Panc1 (cell line): ENCODE results near the gene CRKL. TPM values are rescaled to one million over a fixed set of nuclear protein-coding genes. Genes with fewer than 3 reads are reported as not detected.

Source experiments
- ATAC-seq: fragments of 200-7000 bp; cut with Tn5 transposase; 2 replicates; pipeline ENCODE4 v1.9.1; 2020; ENCODE audit warnings: mild to moderate bottlenecking, moderate library complexity
- BruUV-seq: library from RNA; stranded (reverse); fragments of 400-500 nt; replicated peaks from 2 replicates; lab custom pipeline; 2021; lab: Mats Ljungman, UMichigan
- CTCF ChIA-PET: fragments of 300-600 bp; sonication (Branson Sonifier 250); formaldehyde crosslinking; loops from one replicate; lab custom pipeline; 2022; ENCODE audit warnings: antibody characterized with exemption; lab: Charles Lee
- POLR2A ChIA-PET: fragments of 300-600 bp; sonication (Branson Sonifier 250); formaldehyde crosslinking; loops from one replicate; lab custom pipeline; 2022; ENCODE audit warnings: antibody characterized with exemption; lab: Charles Lee
- DNase-seq: peaks from one replicate; pipeline ENCODE4 v3.0.0-alpha.2; 2010; ENCODE audit warnings: low read depth, low spot score
- H3K27ac ChIP-seq: 2 replicates; pipeline ENCODE4 v1.5.1; 2011; ENCODE audit warnings: mild to moderate bottlenecking, low read length, inconsistent platforms
- H3K27me3 ChIP-seq: fragments of 200-500 bp; sonication (Bioruptor generic); 2 replicates; pipeline ENCODE4 v1.6.0; 2014; ENCODE audit warnings: low read length, inconsistent platforms; ENCODE audit not compliant: control insufficient read depth, insufficient read depth
- H3K36me3 ChIP-seq: fragments of 200-500 bp; sonication (Bioruptor generic); 2 replicates; pipeline ENCODE4 v1.5.1; 2014; ENCODE audit warnings: inconsistent platforms, mild to moderate bottlenecking, low read length, moderate library complexity; ENCODE audit not compliant: control insufficient read depth, insufficient read depth
- H3K4me1 ChIP-seq: 2 replicates; pipeline ENCODE4 v1.5.1; 2011; ENCODE audit warnings: inconsistent platforms, mild to moderate bottlenecking, low read length, moderate library complexity; ENCODE audit not compliant: control insufficient read depth, insufficient read depth
- H3K4me3 ChIP-seq, 2 experiments: 2 replicates each; pipeline ENCODE4 v1.5.1; 2011 to 2012; ENCODE audit warnings: low read depth in 2 of 2, low read length in 2 of 2, mild to moderate bottlenecking in 2 of 2, inconsistent platforms in 1 of 2, moderate library complexity in 1 of 2
- H3K9me3 ChIP-seq: fragments of 200-500 bp; sonication (Bioruptor generic); 2 replicates; pipeline ENCODE4 v1.5.1; 2014; ENCODE audit warnings: low read depth, mild to moderate bottlenecking, inconsistent platforms, low read length, moderate library complexity; ENCODE audit not compliant: control insufficient read depth, insufficient read depth
- POLR2AphosphoS5 ChIP-seq: IDR thresholded peaks from 2 replicates; pipeline ENCODE4 v1.6.1; 2012; ENCODE audit warnings: mild to moderate bottlenecking, low read depth, low read length, moderate library complexity
- SIN3A ChIP-seq: IDR thresholded peaks from 2 replicates; pipeline ENCODE4 v1.6.1; 2012; ENCODE audit warnings: low read depth, mild to moderate bottlenecking, low read length, moderate library complexity, borderline replicate concordance; ENCODE audit not compliant: insufficient read depth
- TCF7L2 ChIP-seq: IDR thresholded peaks from 2 replicates; pipeline ENCODE4 v1.6.1; 2011; ENCODE audit warnings: mild to moderate bottlenecking, low read depth, low read length, inconsistent platforms
- in situ Hi-C: cut with HindIII; loops from 2 replicates; pipeline ENCODE4 v1.10.0; 2016; ENCODE audit warnings: low sequenced_read_pairs, low pct_unique_long_range_greater_than_20kb
- intact Hi-C: fragments of 100-400 bp; cut with micrococcal nuclease; formaldehyde crosslinking; loops from one replicate; pipeline ENCODE4 v1.10.0; 2022; ENCODE audit not compliant: unreplicated experiment
- total RNA-seq: library from RNA; stranded (reverse); gene quantifications from one replicate; pipeline ENCODE4 v1.2.1, GENCODE V29; 2021; ENCODE audit not compliant: unreplicated experiment
- TF ChIP-seq, protein P1 (sequence below), 2 experiments: IDR thresholded peaks; 2 replicates each; pipeline ENCODE4 v1.6.1; 2011 to 2012; ENCODE audit warnings: low read depth in 2 of 2, control low read depth in 1 of 2, low read length in 1 of 2, mild to moderate bottlenecking in 1 of 2, moderate library complexity in 1 of 2; ENCODE audit not compliant: insufficient read depth in 1 of 2
- TF ChIP-seq, protein P2 (sequence below): fragments of 450-650 bp; IDR thresholded peaks from 2 replicates; pipeline ENCODE4 v1.5.1; 2017; ENCODE audit warnings: mild to moderate bottlenecking

Gene CRKL
- total RNA-seq, 1 experiment from 2014 or later: 59.4 TPM

DNA sequence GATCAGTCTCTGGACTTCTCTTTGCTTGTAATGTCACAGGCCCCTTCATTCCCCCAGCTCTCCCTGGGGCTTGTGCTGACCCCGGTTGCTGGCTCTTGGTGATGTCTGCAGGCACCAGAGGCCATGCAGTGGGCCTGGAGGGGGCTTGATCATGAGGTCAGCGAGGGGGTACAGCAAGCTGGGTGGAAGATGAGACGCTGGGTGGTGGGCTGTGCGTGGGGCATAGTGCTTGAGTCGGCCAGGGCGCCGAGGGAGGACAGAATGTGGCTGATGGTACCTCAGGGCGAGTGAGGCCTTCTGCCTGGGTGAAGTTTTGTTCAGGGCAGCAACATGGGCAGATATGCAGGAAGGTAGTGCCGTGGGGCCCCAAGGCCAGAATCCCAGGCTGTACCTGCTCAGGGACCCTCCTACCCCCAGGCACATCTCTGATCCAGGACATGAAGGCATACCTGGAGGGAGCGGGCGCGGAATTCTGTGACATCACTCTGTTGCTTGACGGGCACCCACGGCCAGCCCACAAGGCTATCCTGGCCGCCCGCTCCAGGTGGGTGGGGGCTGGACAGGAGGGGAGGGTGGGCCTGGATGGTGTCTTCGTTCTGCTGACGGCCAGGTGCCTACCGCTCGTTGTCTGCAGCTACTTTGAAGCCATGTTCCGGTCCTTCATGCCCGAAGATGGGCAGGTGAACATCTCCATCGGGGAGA, 78.3 kb downstream of the CRKL start:
- BruUV-seq: no TSS peak
- ChIA-PET CTCF (no interaction called here), POLR2A (no interaction called here)
- TF ChIP-seq, protein P1, sequence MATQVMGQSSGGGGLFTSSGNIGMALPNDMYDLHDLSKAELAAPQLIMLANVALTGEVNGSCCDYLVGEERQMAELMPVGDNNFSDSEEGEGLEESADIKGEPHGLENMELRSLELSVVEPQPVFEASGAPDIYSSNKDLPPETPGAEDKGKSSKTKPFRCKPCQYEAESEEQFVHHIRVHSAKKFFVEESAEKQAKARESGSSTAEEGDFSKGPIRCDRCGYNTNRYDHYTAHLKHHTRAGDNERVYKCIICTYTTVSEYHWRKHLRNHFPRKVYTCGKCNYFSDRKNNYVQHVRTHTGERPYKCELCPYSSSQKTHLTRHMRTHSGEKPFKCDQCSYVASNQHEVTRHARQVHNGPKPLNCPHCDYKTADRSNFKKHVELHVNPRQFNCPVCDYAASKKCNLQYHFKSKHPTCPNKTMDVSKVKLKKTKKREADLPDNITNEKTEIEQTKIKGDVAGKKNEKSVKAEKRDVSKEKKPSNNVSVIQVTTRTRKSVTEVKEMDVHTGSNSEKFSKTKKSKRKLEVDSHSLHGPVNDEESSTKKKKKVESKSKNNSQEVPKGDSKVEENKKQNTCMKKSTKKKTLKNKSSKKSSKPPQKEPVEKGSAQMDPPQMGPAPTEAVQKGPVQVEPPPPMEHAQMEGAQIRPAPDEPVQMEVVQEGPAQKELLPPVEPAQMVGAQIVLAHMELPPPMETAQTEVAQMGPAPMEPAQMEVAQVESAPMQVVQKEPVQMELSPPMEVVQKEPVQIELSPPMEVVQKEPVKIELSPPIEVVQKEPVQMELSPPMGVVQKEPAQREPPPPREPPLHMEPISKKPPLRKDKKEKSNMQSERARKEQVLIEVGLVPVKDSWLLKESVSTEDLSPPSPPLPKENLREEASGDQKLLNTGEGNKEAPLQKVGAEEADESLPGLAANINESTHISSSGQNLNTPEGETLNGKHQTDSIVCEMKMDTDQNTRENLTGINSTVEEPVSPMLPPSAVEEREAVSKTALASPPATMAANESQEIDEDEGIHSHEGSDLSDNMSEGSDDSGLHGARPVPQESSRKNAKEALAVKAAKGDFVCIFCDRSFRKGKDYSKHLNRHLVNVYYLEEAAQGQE (IDR thresholded peaks at IDR 0.05; ENCODE audit: insufficient read depth in 1 of 2, low read depth in 2 of 2, low read length in 1 of 2): no peak
- TF ChIP-seq, protein P2, sequence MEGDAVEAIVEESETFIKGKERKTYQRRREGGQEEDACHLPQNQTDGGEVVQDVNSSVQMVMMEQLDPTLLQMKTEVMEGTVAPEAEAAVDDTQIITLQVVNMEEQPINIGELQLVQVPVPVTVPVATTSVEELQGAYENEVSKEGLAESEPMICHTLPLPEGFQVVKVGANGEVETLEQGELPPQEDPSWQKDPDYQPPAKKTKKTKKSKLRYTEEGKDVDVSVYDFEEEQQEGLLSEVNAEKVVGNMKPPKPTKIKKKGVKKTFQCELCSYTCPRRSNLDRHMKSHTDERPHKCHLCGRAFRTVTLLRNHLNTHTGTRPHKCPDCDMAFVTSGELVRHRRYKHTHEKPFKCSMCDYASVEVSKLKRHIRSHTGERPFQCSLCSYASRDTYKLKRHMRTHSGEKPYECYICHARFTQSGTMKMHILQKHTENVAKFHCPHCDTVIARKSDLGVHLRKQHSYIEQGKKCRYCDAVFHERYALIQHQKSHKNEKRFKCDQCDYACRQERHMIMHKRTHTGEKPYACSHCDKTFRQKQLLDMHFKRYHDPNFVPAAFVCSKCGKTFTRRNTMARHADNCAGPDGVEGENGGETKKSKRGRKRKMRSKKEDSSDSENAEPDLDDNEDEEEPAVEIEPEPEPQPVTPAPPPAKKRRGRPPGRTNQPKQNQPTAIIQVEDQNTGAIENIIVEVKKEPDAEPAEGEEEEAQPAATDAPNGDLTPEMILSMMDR: no peak
- no peak for TF ChIP-seq SIN3A
- TF ChIP-seq TCF7L2: no peak
- no peak for TF ChIP-seq POLR2AphosphoS5
- peaks cover 6% of the 10 kb centered on the region for H3K4me1 ChIP-seq
- H3K36me3 ChIP-seq: no peaks in the 10 kb centered on the region
- H3K27me3 ChIP-seq: no peaks in the 10 kb centered on the region
- intact Hi-C loops (no loop called here), in situ Hi-C loops (no loop called here)
- H3K27ac ChIP-seq: no peak overlapping the region
- H3K4me3 ChIP-seq: no peak overlapping the region
- DNase-seq: no peak
- ATAC-seq: no peak
- H3K9me3 ChIP-seq: no peaks in the 10 kb centered on the region

DNA sequence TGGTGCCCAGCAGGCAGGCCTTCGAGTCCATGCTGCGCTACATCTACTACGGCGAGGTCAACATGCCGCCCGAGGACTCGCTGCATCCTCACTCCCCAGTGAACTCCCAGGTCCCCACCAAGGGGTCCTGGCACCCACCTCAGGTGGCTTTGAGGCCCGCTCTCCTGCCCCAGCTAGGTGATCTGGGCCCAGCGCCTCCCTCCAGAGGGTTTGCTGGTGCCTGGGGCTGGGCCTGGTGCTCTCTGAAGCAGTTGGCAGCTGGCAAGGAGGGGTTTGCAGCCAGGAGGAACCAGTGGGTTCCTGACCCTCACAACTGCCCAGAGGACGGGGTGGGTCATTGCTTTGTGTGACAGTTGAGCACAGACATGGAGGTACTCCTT, 78.8 kb downstream of the CRKL start:
- intact Hi-C loops: no loop called here
- CTCF ChIA-PET: no interaction called here
- no peak for TF ChIP-seq SIN3A
- TF ChIP-seq, protein P1 (IDR thresholded peaks at IDR 0.05; ENCODE audit: insufficient read depth in 1 of 2, low read depth in 2 of 2, low read length in 1 of 2): no peak
- TF ChIP-seq TCF7L2: no peak
- TF ChIP-seq, protein P2: no peak
- Histone ChIP-seq H3K4me1 (peaks cover 9% of the 10 kb centered on the region), H3K27ac (no peak overlapping the region), H3K27me3 (no peaks in the 10 kb centered on the region), H3K36me3 (no peaks in the 10 kb centered on the region), H3K4me3 (no peak overlapping the region), H3K9me3 (no peaks in the 10 kb centered on the region)
- BruUV-seq: no TSS peak
- in situ Hi-C loops: no loop called here
- POLR2A ChIA-PET: no interaction called here
- ATAC-seq (no peak), DNase-seq (no peak)
